ENCODE data around the gene CLTB. TPM values are rescaled to one million over a fixed set of nuclear protein-coding genes. Genes with fewer than 3 reads are reported as not detected.

Gene CLTB
- total and polyA plus RNA-seq, 2 of the 8 experiments (the other 6 are each of a cell fraction or from before 2014, with no cell fraction given), result 25.9 to 34.9 TPM

GRCh38 chr5:176361437-176362232, 54.7 kb downstream of the CLTB start, which contains the start of gene KIAA1191 (continued):
- TF ChIP-seq CEBPB (IDR thresholded peaks at IDR 0.05; ENCODE audit: low read depth, low read length) (no peak), SAP30 (IDR thresholded peaks at IDR 0.05; ENCODE audit: insufficient read depth, insufficient replicate concordance, low read length) (no peak), EGR1 (IDR thresholded peaks at IDR 0.05; ENCODE audit: borderline replicate concordance, low read depth, low read length) (no peak), TAF1 (IDR thresholded peaks at IDR 0.05; ENCODE audit: low read depth, low read length) (peak; percentile 87), KDM1A (IDR thresholded peaks at IDR 0.05; ENCODE audit: borderline replicate concordance, low read length) (0 out of 2 replicates have a peak, but pooled peaks have one; percentile 19), SIN3A (conservative IDR thresholded peaks at IDR 0.05 in 1 of 2, IDR thresholded peaks at IDR 0.05 in 1 of 2; ENCODE audit: low read depth in 1 of 2, low read length in 2 of 2) (peak; percentile 42 to 67; a peak in 1 of 4 replicates), CHD7 (IDR thresholded peaks at IDR 0.05; ENCODE audit: insufficient replicate concordance, low read length) (no peak), TAF7 (optimal IDR thresholded peaks at IDR 0.05; ENCODE audit: borderline replicate concordance, low read depth, low read length) (peak; percentile 61), HDAC2 (IDR thresholded peaks at IDR 0.05; ENCODE audit: borderline replicate concordance in 1 of 2, low read depth in 2 of 2, low read length in 2 of 2) (0 out of 4 replicates have a peak, but pooled peaks of 1 of the 2 experiments have one; percentile 61)

Measured in H1 (cell line).